ENCODE measurements around the gene CTNNA2.

CTNNA2 gene

GRCh38 chr2:79994161-79994560 lies 481.3 kb downstream of the CTNNA2 start:
- no peak for TF ChIP-seq CTCF (IDR thresholded peaks at IDR 0.05; ENCODE audit: low read depth, low read length)
- DNase-seq (ENCODE audit: low read depth in 2 of 2): no peak
- H3K4me3 ChIP-seq (replicated peaks in 1 of 2; ENCODE audit: low read depth in 2 of 2, low read length in 2 of 2): no peak overlapping the region

- H3K4me3 ChIP-seq (replicated peaks in 1 of 2; ENCODE audit: low read depth in 2 of 2, low read length in 2 of 2): no peak overlapping the region
- no peak for DNase-seq (ENCODE audit: low read depth in 2 of 2)
- no peak for TF ChIP-seq CTCF (IDR thresholded peaks at IDR 0.05; ENCODE audit: low read depth, low read length)
Observed at GRCh38 chr2:79994965-79995364, 482.1 kb downstream of the CTNNA2 start.

GRCh38 chr2:79996709-79997108 lies 483.9 kb downstream of the CTNNA2 start:
- H3K4me3 ChIP-seq (replicated peaks in 1 of 2; ENCODE audit: low read depth in 2 of 2, low read length in 2 of 2): no peak overlapping the region

GRCh38 chr2:80001701-80002101 lies 488.9 kb downstream of the CTNNA2 start:
- DNase-seq (ENCODE audit: low read depth in 2 of 2): peak; percentile 5 to 19
- TF ChIP-seq CTCF (IDR thresholded peaks at IDR 0.05; ENCODE audit: low read depth, low read length): no peak
- no peak overlapping the region for H3K4me3 ChIP-seq (replicated peaks in 1 of 2; ENCODE audit: low read depth in 2 of 2, low read length in 2 of 2)

More at GRCh38 chr2:79996709-79997108, 483.9 kb downstream of the CTNNA2 start:
- DNase-seq (ENCODE audit: low read depth in 2 of 2): no peak
- no peak for TF ChIP-seq CTCF (IDR thresholded peaks at IDR 0.05; ENCODE audit: low read depth, low read length)

- TF ChIP-seq CTCF (IDR thresholded peaks at IDR 0.05; ENCODE audit: low read depth, low read length): no peak
Observed at GRCh38 chr2:80002112-80002511, 489.3 kb downstream of the CTNNA2 start.

GRCh38 chr2:80002568-80003157 lies 489.8 kb downstream of the CTNNA2 start:
- H3K4me3 ChIP-seq (replicated peaks in 1 of 2; ENCODE audit: low read depth in 2 of 2, low read length in 2 of 2): no peak overlapping the region
- no peak for TF ChIP-seq CTCF (IDR thresholded peaks at IDR 0.05; ENCODE audit: low read depth, low read length)
- DNase-seq (ENCODE audit: low read depth in 2 of 2): no peak

More at GRCh38 chr2:80002112-80002511, 489.3 kb downstream of the CTNNA2 start:
- no peak overlapping the region for H3K4me3 ChIP-seq (replicated peaks in 1 of 2; ENCODE audit: low read depth in 2 of 2, low read length in 2 of 2)
- DNase-seq (ENCODE audit: low read depth in 2 of 2): no peak

Data from cardiac fibroblast (primary cell).